ENCODE measurements around the gene ISYNA1. TPM values are rescaled to one million over a fixed set of nuclear protein-coding genes. Genes with fewer than 3 reads are reported as not detected.

ISYNA1 gene
- total RNA-seq, 1 experiment from 2014 or later: 236 TPM

GRCh38 chr19:18417250-18418028 lies 20.5 kb downstream of the ISYNA1 start (continued):
- TF ChIP-seq ARID4B (CRISPR knock-in tag; IDR thresholded peaks at IDR 0.05; ENCODE audit: borderline replicate concordance) (peak; percentile 84; the same call in 1 of the 2 replicates), AFF4 (CRISPR knock-in tag; IDR thresholded peaks at IDR 0.05; ENCODE audit: borderline replicate concordance) (no peak), GABPB1 (CRISPR knock-in tag; IDR thresholded peaks at IDR 0.05) (peak; percentile 59), E2F5 (CRISPR knock-in tag; IDR thresholded peaks at IDR 0.05) (peak; percentile 59; the same call in 1 of the 2 replicates)
- TF ChIP-seq, protein P1, sequence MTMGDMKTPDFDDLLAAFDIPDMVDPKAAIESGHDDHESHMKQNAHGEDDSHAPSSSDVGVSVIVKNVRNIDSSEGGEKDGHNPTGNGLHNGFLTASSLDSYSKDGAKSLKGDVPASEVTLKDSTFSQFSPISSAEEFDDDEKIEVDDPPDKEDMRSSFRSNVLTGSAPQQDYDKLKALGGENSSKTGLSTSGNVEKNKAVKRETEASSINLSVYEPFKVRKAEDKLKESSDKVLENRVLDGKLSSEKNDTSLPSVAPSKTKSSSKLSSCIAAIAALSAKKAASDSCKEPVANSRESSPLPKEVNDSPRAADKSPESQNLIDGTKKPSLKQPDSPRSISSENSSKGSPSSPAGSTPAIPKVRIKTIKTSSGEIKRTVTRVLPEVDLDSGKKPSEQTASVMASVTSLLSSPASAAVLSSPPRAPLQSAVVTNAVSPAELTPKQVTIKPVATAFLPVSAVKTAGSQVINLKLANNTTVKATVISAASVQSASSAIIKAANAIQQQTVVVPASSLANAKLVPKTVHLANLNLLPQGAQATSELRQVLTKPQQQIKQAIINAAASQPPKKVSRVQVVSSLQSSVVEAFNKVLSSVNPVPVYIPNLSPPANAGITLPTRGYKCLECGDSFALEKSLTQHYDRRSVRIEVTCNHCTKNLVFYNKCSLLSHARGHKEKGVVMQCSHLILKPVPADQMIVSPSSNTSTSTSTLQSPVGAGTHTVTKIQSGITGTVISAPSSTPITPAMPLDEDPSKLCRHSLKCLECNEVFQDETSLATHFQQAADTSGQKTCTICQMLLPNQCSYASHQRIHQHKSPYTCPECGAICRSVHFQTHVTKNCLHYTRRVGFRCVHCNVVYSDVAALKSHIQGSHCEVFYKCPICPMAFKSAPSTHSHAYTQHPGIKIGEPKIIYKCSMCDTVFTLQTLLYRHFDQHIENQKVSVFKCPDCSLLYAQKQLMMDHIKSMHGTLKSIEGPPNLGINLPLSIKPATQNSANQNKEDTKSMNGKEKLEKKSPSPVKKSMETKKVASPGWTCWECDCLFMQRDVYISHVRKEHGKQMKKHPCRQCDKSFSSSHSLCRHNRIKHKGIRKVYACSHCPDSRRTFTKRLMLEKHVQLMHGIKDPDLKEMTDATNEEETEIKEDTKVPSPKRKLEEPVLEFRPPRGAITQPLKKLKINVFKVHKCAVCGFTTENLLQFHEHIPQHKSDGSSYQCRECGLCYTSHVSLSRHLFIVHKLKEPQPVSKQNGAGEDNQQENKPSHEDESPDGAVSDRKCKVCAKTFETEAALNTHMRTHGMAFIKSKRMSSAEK (CRISPR knock-in tag; IDR thresholded peaks at IDR 0.05; ENCODE audit: borderline replicate concordance): no peak
- TF ChIP-seq, protein P2, sequence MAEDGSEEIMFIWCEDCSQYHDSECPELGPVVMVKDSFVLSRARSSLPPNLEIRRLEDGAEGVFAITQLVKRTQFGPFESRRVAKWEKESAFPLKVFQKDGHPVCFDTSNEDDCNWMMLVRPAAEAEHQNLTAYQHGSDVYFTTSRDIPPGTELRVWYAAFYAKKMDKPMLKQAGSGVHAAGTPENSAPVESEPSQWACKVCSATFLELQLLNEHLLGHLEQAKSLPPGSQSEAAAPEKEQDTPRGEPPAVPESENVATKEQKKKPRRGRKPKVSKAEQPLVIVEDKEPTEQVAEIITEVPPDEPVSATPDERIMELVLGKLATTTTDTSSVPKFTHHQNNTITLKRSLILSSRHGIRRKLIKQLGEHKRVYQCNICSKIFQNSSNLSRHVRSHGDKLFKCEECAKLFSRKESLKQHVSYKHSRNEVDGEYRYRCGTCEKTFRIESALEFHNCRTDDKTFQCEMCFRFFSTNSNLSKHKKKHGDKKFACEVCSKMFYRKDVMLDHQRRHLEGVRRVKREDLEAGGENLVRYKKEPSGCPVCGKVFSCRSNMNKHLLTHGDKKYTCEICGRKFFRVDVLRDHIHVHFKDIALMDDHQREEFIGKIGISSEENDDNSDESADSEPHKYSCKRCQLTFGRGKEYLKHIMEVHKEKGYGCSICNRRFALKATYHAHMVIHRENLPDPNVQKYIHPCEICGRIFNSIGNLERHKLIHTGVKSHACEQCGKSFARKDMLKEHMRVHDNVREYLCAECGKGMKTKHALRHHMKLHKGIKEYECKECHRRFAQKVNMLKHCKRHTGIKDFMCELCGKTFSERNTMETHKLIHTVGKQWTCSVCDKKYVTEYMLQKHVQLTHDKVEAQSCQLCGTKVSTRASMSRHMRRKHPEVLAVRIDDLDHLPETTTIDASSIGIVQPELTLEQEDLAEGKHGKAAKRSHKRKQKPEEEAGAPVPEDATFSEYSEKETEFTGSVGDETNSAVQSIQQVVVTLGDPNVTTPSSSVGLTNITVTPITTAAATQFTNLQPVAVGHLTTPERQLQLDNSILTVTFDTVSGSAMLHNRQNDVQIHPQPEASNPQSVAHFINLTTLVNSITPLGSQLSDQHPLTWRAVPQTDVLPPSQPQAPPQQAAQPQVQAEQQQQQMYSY (CRISPR knock-in tag; IDR thresholded peaks at IDR 0.05): no peak

Data from WTC11 (cell line).